GM10248 (cell line): ENCODE data around the gene GRM4.

ENCODE experiments used
- CTCF ChIA-PET: fragments of 300-600 bp; sonication (Branson Sonifier 250); formaldehyde crosslinking; extraction: SDS; loops from one replicate; lab custom pipeline; 2021; ENCODE audit warnings: antibody characterized with exemption; lab: Yijun Ruan, JAX
- POLR2A ChIA-PET: fragments of 350-650 bp; sonication (Branson Sonifier 250); formaldehyde crosslinking; extraction: SDS; loops from one replicate; lab custom pipeline; 2020; ENCODE audit warnings: antibody characterized with exemption; lab: Yijun Ruan, JAX
- DNase-seq: peaks from one replicate; pipeline ENCODE4 v3.0.0; 2012; ENCODE audit errors: extremely low spot score
- CTCF ChIP-seq: IDR thresholded peaks from 2 replicates; pipeline ENCODE4 v1.5.1; 2012; ENCODE audit warnings: mild to moderate bottlenecking, low read depth; ENCODE audit errors: extremely low read depth, missing control alignments, control extremely low read depth

Gene GRM4

GRCh38 chr6:34015586-34015985 lies 130.3 kb downstream of the GRM4 start:
- ChIA-PET POLR2A (no interaction called here), CTCF (no interaction called here)
- no peak for DNase-seq
- TF ChIP-seq CTCF = no peak

- CTCF ChIA-PET = no interaction called here
- TF ChIP-seq CTCF = no peak
- POLR2A ChIA-PET = no interaction called here
Observed at GRCh38 chr6:34011264-34011663, 134.6 kb downstream of the GRM4 start.

GRCh38 chr6:34005901-34006531 lies 139.9 kb downstream of the GRM4 start:
- CTCF ChIA-PET = no interaction called here
- DNase-seq = no peak
- no peak for TF ChIP-seq CTCF
- POLR2A ChIA-PET = no interaction called here

More at GRCh38 chr6:34011264-34011663, 134.6 kb downstream of the GRM4 start:
- DNase-seq = no peak

- DNase-seq = no peak
- ChIA-PET POLR2A (no interaction called here), CTCF (interaction anchor here (0.9 kb wide), 1 partner anchor 23 kb away, joined by 3 read pairs; no protein-coding TSS in a partner anchor)
- TF ChIP-seq CTCF = no peak
Observed at GRCh38 chr6:34004706-34005105, 141.2 kb downstream of the GRM4 start.

- TF ChIP-seq CTCF = no peak
- DNase-seq = no peak
- POLR2A ChIA-PET = no interaction called here
- CTCF ChIA-PET = no interaction called here
Observed at GRCh38 chr6:34003962-34004361, 141.9 kb downstream of the GRM4 start.

GRCh38 chr6:34001706-34002621 lies 143.9 kb downstream of the GRM4 start:
- CTCF ChIA-PET = no interaction called here
- TF ChIP-seq CTCF = no peak
- no peak for DNase-seq
- POLR2A ChIA-PET = no interaction called here
